ENCODE results near the gene PI4KA.
"Not testable (repeated sequence)": the region's sequence is repeated elsewhere in the genome, so short reads cannot be mapped to it uniquely, and the experiment has no call there.

The PI4KA gene

GRCh38 chr22:20725987-20726558 lies 132.5 kb downstream of the PI4KA start:
- DNase-seq (ENCODE audit: low read depth in 2 of 2): no peak

GRCh38 chr22:20724676-20725454 lies 133.7 kb downstream of the PI4KA start:
- no peak for DNase-seq (ENCODE audit: low read depth in 2 of 2)

GRCh38 chr22:20721409-20722218 lies 137.0 kb downstream of the PI4KA start:
- no peak for DNase-seq (ENCODE audit: low read depth in 2 of 2)

GRCh38 chr22:20720692-20721408 lies 137.8 kb downstream of the PI4KA start:
- no peak for DNase-seq (ENCODE audit: low read depth in 2 of 2)

- not testable (repeated sequence) for DNase-seq (ENCODE audit: low read depth in 2 of 2)
These were observed 139.9 kb downstream of the PI4KA start for GRCh38 chr22:20718727-20719126.

- DNase-seq (ENCODE audit: low read depth in 2 of 2): not testable (repeated sequence)
These were observed 140.6 kb downstream of the PI4KA start for GRCh38 chr22:20717981-20718380.

- not testable (repeated sequence) for DNase-seq (ENCODE audit: low read depth in 2 of 2)
These were observed 141.3 kb downstream of the PI4KA start for GRCh38 chr22:20717213-20717866.

- DNase-seq (ENCODE audit: low read depth in 2 of 2): not testable (repeated sequence)
These were observed 145.5 kb downstream of the PI4KA start for GRCh38 chr22:20713116-20713515.

- DNase-seq (ENCODE audit: low read depth in 2 of 2): not testable (repeated sequence)
These were observed 148.6 kb downstream of the PI4KA start for GRCh38 chr22:20709966-20710365.

- DNase-seq (ENCODE audit: low read depth in 2 of 2): not testable (repeated sequence)
These were observed 151.0 kb downstream of the PI4KA start for GRCh38 chr22:20707549-20708118.

- DNase-seq (ENCODE audit: low read depth in 2 of 2): not testable (repeated sequence)
These were observed 154.6 kb downstream of the PI4KA start for GRCh38 chr22:20703816-20704609.

GRCh38 chr22:20703414-20703806 lies 155.2 kb downstream of the PI4KA start:
- not testable (repeated sequence) for DNase-seq (ENCODE audit: low read depth in 2 of 2)

GRCh38 chr22:20702546-20703413 lies 155.8 kb downstream of the PI4KA start:
- DNase-seq (ENCODE audit: low read depth in 2 of 2): peak; percentile 71 to 73

- DNase-seq (ENCODE audit: low read depth in 2 of 2): not testable (repeated sequence)
These were observed 156.5 kb downstream of the PI4KA start for GRCh38 chr22:20702175-20702545.

GRCh38 chr22:20701680-20702136 lies 156.9 kb downstream of the PI4KA start:
- DNase-seq (ENCODE audit: low read depth in 2 of 2): not testable (repeated sequence)

- DNase-seq (ENCODE audit: low read depth in 2 of 2): not testable (repeated sequence)
These were observed 158.3 kb downstream of the PI4KA start for GRCh38 chr22:20700347-20700746.

- not testable (repeated sequence) for DNase-seq (ENCODE audit: low read depth in 2 of 2)
These were observed 158.8 kb downstream of the PI4KA start for GRCh38 chr22:20699856-20700255.

GRCh38 chr22:20697481-20698113 lies 161.0 kb downstream of the PI4KA start:
- peak; percentile 52 to 66 for DNase-seq (ENCODE audit: low read depth in 2 of 2)

Measured in fibroblast of skin of left biceps (primary cell).